DND-41 (cell line): ENCODE data around the gene RBM47.

Experiments
- ATAC-seq: fragments of 200-7000 bp; cut with Tn5 transposase; 3 replicates; pipeline ENCODE4 v1.9.1; 2021; ENCODE audit warnings: low read depth; ENCODE audit not compliant: insufficient read depth
- DNase-seq: peaks from one replicate; pipeline ENCODE4 v3.0.0-alpha.2; 2020
- H2AFZ ChIP-seq: 2 replicates; pipeline ENCODE4 v1.6.0; 2012; ENCODE audit warnings: low read depth, low read length
- H3K27ac ChIP-seq: 2 replicates; pipeline ENCODE4 v1.5.1; 2012; ENCODE audit warnings: low read length, inconsistent platforms
- H3K27me3 ChIP-seq: fragments of 200-600 bp; sonication (generic); 2 replicates; pipeline ENCODE4 v1.6.0; 2012; ENCODE audit warnings: low read length, mild to moderate bottlenecking, inconsistent platforms; ENCODE audit not compliant: insufficient read depth, poor library complexity
- H3K36me3 ChIP-seq: 2 replicates; pipeline ENCODE4 v1.5.1; 2012; ENCODE audit warnings: low read length, inconsistent platforms; ENCODE audit not compliant: insufficient read depth
- H3K4me1 ChIP-seq: 2 replicates; pipeline ENCODE4 v1.5.1; 2012; ENCODE audit warnings: mild to moderate bottlenecking, low read length; ENCODE audit not compliant: insufficient read depth
- H3K4me2 ChIP-seq: 2 replicates; pipeline ENCODE4 v1.6.0; 2012; ENCODE audit warnings: mild to moderate bottlenecking, moderate library complexity, low read length, inconsistent platforms; ENCODE audit not compliant: insufficient read depth
- H3K4me3 ChIP-seq, 2 experiments: fragments of 200-600 bp in 1 of 2; shearing (Covaris generic) in 1 of 2; 2 replicates each; pipeline ENCODE4 v1.5.1; 2012 to 2016; ENCODE audit warnings: inconsistent platforms in 2 of 2, low read length in 2 of 2, mild to moderate bottlenecking in 2 of 2, low read depth in 1 of 2, moderate library complexity in 1 of 2
- H3K79me2 ChIP-seq: 2 replicates; pipeline ENCODE4 v1.6.0; 2012; ENCODE audit warnings: low read length, inconsistent platforms; ENCODE audit not compliant: insufficient read depth
- H3K9ac ChIP-seq: 2 replicates; pipeline ENCODE4 v1.6.0; 2012; ENCODE audit warnings: low read depth, mild to moderate bottlenecking, inconsistent platforms, low read length, moderate library complexity
- H3K9me3 ChIP-seq: 2 replicates; pipeline ENCODE4 v1.5.1; 2012; ENCODE audit warnings: low read length, moderate library complexity, mild to moderate bottlenecking, inconsistent platforms; ENCODE audit not compliant: insufficient read depth, severe bottlenecking
- H4K20me1 ChIP-seq: 2 replicates; pipeline ENCODE4 v1.6.0; 2012; ENCODE audit warnings: low read length; ENCODE audit not compliant: insufficient read depth
- CTCF ChIP-seq: IDR thresholded peaks from 2 replicates; pipeline ENCODE4 v1.5.1; 2012; ENCODE audit warnings: borderline replicate concordance, low read length, moderate library complexity, mild to moderate bottlenecking; ENCODE audit not compliant: poor library complexity, severe bottlenecking; ENCODE audit errors: extremely low read depth
- EZH2 ChIP-seq: IDR thresholded peaks from 3 replicates; pipeline ENCODE4 v1.6.1; 2012; ENCODE audit warnings: borderline replicate concordance, low read depth, mild to moderate bottlenecking, moderate library complexity, low read length, inconsistent platforms; ENCODE audit not compliant: severe bottlenecking

RBM47 gene

GRCh38 chr4:40405193-40405592, 224.5 kb downstream of the RBM47 start:
- no peak overlapping the region for H3K27ac ChIP-seq
- no peak overlapping the region for H3K4me2 ChIP-seq
- ATAC-seq (no peak), DNase-seq (no peak)
- no peak overlapping the region for H3K9ac ChIP-seq
- peaks cover 9% of the 10 kb centered on the region for H3K9me3 ChIP-seq
- H3K27me3 ChIP-seq: no peaks in the 10 kb centered on the region
- TF ChIP-seq EZH2 (no peak), CTCF (no peak)
- H3K79me2 ChIP-seq: no peaks in the 10 kb centered on the region
- no peaks in the 10 kb centered on the region for H3K36me3 ChIP-seq
- H4K20me1 ChIP-seq: no peaks in the 10 kb centered on the region
- no peaks in the 10 kb centered on the region for H3K4me1 ChIP-seq
- H2AFZ ChIP-seq: no peak overlapping the region
- H3K4me3 ChIP-seq: no peak overlapping the region

DNA sequence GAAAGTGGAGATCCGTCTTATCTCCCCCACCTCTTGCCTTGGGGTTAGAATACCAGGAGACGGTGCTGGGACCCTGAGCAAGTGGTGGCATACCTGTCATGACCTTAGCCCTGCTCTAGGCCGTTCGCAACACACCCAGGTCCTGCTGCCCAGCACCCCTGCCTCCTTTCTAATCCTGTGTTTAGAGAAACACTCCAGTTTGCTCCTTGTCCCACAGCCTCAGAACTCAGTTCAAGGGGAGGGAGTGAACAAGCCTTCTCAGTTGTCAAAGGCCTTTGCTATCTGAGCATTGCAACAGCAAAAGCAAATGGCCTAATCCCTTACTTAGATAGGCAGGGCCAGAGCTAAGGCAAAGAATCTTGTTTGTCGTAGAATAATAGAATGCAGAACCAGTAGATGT, 226.6 kb downstream of the RBM47 start:
- Histone ChIP-seq H3K79me2 (no peaks in the 10 kb centered on the region), H3K27me3 (no peaks in the 10 kb centered on the region), H3K27ac (no peak overlapping the region), H3K4me3 (no peak overlapping the region), H3K4me2 (no peak overlapping the region), H3K9ac (no peak overlapping the region), H2AFZ (no peak overlapping the region), H4K20me1 (no peaks in the 10 kb centered on the region), H3K9me3 (peaks cover 9% of the 10 kb centered on the region), H3K4me1 (no peaks in the 10 kb centered on the region), H3K36me3 (no peaks in the 10 kb centered on the region)
- no peak for DNase-seq
- no peak for ATAC-seq
- no peak for TF ChIP-seq CTCF
- TF ChIP-seq EZH2: no peak

GRCh38 chr4:40402556-40402955, 227.1 kb downstream of the RBM47 start:
- Histone ChIP-seq H3K4me1 (no peaks in the 10 kb centered on the region), H3K4me2 (no peak overlapping the region), H3K79me2 (no peaks in the 10 kb centered on the region), H2AFZ (no peak overlapping the region), H3K9ac (no peak overlapping the region), H3K36me3 (no peaks in the 10 kb centered on the region), H3K9me3 (peaks cover 9% of the 10 kb centered on the region), H3K27ac (no peak overlapping the region), H3K4me3 (no peak overlapping the region), H3K27me3 (no peaks in the 10 kb centered on the region), H4K20me1 (no peaks in the 10 kb centered on the region)
- no peak for TF ChIP-seq CTCF
- TF ChIP-seq EZH2: no peak
- DNase-seq: no peak
- no peak for ATAC-seq

- DNase-seq (no peak), ATAC-seq (no peak)
- Histone ChIP-seq H3K27me3 (no peaks in the 10 kb centered on the region), H3K4me3 (no peak overlapping the region), H2AFZ (no peak overlapping the region), H3K4me2 (no peak overlapping the region), H3K36me3 (no peaks in the 10 kb centered on the region), H3K4me1 (no peaks in the 10 kb centered on the region), H3K27ac (no peak overlapping the region), H3K9ac (no peak overlapping the region), H3K9me3 (peaks cover 2% of the 10 kb centered on the region), H4K20me1 (no peaks in the 10 kb centered on the region), H3K79me2 (no peaks in the 10 kb centered on the region)
- TF ChIP-seq CTCF: no peak
Observed at GRCh38 chr4:40401631-40402030, 228.0 kb downstream of the RBM47 start.
